Activated CD4-positive, alpha-beta T cell treated with anti-CD3 and anti-CD28 coated beads, Interleukin-2, amount 50 U/mL, for 16 hours (primary cell): ENCODE measurements around the gene TENT5A.
"Not testable (repeated sequence)": the region's sequence is repeated elsewhere in the genome, so short reads cannot be mapped to it uniquely, and the experiment has no call there.

Experiments
- DNase-seq: peaks from one replicate; pipeline ENCODE4 v3.0.0-alpha.2; 2020

Gene TENT5A

DNA sequence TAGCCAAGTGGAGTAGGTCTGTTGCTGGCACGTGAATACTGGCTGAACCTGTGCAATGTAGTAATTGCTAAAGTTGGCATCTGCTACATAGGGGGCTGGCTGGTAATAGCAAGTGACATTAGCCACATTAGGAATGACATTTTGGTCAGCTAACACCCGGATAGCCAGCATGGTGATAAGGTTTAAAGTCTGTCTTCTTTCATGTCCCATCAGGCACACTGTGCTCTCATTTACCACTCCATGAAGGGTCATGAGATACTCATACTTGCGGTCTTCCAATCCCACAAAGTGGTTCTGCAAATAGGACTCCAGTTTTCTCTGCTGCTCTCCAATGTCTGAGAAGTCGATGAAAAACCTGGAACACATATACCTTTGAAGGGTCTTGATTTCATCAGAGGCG is 2.8 kb downstream of the TENT5A start:
- DNase-seq: no peak

DNA sequence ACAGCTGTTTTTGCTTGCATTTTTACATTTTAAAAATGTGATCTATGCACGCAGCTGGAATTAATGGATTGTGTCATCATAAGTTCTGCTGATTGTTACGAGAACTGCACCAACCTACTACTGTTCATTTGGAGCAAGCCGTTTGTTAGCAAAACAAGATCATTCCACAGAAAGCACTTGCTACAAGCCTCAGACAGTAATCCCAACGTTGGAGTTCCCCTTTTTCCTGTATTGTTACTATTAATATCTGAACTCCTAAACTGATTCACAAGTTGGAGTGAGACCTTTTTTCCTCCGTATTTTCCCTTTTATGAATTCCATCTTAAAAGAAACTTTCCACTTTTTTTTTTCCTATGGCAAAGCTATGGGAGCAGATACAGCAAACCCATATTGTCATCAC is 3.5 kb downstream of the TENT5A start:
- DNase-seq: no peak

DNA sequence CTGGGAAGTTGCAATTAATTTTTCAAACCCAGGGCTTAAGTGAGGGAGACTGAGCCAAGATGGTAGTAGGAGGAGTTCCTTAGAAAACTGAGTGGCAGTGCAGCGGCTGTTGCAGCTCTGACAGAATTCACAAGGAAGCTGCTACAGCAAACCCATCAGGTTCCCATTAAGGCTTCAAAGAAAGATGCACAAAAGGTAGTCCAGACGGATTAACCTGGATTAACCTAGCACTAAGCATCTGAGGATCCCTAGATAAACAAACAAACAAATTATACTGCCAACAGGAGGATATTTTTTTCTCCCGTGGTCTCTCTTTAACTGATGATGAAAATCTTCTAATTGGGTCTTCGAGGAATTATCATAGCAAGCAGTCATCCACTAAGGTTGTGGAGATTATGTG is 5.2 kb downstream of the TENT5A start:
- no peak for DNase-seq

DNA sequence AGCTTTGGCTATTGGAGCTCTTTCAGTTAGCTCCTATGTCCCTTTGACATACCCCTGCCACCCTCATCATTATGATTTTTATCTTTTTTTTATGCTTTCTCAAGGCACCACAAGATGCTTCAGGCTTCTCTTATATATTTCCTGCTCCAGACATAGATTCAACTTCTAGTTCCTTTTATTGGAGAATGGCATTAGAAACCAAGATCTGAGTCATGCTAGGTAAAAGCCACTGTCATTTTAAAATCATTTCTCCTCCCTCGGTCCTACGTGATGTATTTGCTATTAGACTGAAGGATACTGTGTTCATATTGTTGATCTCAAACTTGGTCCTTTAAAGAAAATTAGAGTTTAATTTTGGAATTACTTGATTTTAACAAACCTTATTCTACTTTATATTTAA is 8.3 kb downstream of the TENT5A start:
- DNase-seq: no peak

DNA sequence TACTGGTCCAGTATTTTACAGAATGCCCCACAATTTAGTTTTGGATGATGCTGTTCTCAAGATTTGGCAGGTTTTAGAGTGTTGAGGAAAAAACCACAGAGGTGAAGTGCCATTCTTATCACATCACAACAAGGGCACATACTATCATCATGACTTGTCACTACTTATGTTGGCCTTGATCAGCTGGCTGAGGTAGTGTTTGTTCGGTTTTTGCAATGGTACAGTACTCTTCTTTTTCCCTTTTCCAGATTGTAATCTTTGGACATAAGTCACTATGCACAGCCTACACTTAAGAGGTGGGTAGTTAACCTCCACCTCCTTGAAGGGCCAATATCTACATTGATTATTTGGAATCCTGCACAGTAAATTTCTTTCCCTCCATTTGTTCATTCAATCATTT is 8.8 kb downstream of the TENT5A start:
- DNase-seq: no peak

DNA sequence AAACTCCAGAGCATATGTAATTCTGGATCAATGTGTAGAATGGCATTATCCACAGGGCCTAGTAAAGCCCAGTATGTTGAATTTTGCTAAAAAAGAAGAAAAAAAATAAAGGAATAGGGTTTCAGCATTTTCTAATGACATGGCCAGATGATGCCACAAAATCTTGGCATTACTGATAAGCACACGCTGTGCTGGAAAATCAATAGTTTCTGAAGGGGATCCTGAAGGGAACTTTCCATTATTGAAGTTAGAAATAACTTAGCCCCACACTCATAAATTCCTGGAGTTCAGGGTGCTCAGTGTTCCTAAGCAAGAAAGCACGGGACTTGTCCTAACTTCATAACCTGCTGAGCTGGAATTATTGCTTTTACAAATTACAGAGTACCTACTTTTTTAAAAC is 10.8 kb downstream of the TENT5A start:
- no peak for DNase-seq

DNA sequence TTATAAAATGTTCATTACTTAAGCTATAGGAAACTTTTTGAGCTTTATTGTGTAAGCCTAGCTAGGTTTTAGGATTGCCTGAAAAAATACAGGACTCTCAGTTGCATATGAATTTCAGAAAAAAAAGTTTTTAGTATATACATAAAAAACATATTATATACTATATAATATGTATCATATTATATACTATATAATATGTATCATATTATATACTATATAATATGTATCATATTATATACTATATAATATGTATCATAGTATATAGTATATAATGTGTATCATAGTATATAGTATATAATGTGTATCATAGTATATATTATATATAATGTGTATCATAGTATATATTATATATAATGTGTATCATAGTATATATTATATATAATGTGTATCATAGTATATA is 11.9 kb downstream of the TENT5A start:
- DNase-seq: not testable (repeated sequence)

DNA sequence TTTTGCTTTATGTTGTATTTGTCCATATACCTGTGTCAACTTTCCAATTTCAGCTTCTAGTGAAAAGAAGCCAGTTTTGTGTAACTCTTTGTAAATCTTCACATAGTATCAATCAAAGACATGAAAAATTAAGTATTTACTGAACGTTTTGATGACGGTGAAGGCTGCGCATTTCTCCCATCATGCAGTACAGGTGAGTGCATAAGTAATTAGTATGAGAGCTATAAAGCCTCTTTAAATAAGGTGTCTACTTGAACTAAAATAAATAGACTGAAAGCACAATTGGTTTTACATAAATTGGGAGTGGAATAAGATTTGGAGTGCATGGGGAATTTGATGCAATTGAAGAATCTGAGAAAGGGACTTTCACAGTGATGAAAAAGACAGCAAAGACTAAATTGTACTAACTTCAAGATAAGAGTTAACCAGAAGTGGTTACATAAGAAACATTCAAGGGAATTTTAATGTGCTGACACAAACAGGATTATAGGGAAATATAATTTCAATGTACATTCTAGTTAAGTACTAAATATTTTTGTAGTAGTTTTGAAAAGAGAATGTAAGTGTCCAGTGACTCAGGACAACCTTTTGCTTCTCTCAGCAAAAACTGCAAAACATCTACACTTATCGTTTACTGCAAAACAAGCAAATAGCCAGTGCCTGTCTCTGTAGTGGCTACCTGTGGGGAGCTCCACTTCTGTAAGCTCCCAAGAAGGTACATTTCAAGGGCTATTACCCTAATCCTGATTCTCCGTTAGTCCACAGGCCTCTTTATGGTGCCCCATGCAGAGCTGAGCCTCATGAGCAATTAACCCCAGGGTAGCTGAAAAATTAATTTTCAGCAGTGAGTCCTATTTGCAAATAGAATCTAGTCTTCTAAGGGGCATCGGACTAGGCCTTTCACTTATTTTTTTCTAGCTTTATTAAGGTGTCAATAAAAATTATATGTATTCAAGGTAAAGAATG is 13.0 kb downstream of the TENT5A start:
- DNase-seq: no peak

DNA sequence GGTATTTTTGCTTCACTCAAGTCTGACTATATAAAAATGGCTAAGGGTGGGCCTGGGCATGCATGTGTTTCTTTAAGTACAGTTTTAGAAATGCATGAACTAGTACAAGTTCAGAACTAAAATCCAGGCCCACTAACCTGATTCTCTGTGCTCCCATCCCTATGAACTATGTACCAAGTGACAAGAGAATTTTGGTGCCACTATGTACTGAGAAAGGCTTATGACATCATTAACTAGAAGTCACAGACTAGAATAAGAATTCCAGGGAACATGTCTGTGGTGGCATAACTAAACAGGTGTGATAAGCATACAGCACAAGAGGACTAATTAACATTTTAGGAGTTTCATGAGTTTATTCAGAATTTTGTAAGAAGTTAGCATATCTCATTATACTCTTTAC is 16.1 kb downstream of the TENT5A start:
- DNase-seq: no peak

DNA sequence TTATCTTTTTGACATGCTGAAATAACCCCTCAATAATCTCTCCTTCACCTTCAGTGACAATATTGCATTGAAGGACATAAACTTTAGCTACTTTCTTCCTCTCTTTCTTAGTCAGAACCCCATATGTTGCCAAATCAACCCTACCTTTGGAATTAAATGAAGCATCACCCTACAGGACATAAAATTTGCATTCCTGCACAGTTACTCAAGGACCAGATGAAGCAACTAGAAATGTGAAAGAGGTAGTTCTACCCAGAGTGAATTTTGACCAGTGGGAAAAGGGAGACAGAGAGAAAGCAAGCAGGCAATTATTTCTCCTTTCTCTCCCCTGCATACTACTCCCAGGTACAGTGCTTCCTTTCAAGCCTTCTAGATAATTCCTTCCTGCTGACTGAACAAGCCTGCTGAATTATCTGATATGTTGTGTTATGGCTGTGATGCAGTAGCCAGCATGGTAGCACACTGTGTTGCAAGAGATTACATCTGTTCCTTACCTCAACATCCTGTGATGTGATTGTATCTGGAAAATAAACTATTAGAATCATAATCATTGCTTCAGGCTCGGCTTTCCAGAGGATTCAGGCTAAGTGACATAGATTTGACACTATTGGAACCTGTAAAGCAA is 16.6 kb downstream of the TENT5A start:
- no peak for DNase-seq

DNA sequence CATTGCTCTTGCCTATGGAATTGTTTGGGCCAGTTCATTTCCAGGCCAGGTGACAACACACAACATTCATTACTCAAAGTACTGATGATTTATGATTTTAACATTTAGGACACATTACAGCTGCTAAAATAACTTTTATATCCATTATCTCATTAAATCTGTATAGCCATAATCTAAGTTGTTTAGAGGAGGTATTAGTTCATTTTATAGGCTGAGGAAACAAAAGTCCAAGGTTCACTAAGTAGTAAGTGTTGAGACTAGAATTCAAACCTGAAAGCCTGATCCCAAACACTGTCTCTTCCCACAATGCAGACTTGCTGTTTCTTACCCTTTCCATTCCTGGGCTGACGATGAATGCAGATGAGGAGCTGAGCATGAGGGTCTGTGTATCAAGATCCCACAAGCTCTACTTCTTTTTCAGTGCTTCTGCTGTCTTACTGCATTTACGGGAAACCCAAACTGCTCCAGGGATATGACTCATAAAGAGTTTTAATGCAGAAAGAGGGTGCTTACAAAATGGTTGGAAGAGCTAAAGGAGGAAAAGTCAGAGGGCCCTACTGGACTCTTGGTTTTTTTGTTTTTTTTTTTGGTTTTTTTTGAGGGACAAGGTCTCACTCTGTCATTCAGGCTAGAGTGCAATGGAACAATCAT is 17.9 kb downstream of the TENT5A start:
- DNase-seq: no peak

DNA sequence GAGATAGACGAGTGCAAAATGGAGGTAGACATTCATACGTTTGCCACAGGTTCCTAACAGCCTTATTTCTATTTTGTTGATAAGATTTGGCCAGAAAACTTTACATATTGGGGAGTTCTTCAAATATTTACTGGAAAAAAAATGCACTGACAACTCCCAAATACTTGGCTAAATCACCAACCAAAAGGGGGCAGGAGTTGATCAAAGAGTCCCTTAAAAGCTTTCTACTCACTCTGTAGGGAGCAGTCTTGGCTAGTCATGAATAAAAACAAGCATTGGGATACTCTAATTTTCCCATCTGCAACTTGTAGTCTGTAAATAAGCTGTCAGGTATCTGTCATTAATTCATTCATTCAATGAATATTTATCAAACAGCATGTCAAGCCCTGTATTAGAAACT is 18.4 kb downstream of the TENT5A start:
- no peak for DNase-seq

DNA sequence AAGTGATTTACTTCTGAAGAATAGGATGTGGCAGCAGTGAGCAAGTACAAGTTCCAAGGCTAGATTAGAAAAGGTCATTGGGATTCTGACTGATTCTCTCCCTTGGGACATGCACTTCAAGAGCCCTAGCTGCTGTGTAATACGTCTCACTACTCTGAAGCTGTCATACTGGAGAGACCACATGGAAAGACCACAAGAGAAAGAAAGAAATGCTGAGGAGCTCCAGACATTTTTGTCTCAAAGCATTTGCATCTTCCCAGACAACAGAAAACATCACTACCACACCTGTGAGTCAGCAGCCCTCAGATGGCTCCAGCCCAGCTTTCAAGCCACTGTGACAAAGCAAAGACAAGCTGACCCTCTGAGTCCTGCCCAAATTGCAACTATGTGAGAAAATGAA is 20.7 kb downstream of the TENT5A start:
- DNase-seq: no peak

DNA sequence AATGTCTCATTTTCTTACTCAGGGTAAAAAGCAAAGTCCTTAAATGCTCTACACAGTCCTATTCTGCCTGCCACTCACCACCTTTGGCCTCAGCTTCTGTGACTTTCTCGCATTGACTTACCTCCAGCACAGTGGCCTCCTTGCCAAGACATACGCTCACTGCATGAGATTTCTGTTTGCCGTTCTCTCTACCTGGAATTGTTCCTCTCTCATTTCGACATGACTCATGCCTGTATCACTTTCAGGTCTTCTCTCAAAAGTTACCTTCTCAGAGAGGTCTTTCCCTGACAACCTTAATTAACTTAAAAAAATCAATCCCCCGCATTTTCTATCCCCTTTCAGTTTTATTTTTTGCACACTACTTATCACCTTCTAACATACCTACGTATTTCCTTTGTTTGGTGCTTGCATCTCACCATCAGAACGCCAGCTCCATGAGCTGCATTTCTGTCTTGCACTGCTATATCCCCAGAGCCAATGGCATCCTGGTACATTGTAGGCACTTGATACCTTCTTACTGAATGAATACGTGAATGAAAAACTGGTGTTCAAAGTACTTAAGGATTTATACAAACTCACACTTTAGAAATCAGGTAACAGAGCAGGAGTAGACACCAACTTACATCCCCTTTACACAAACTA is 24.5 kb downstream of the TENT5A start:
- peak; percentile 27 for DNase-seq

DNA sequence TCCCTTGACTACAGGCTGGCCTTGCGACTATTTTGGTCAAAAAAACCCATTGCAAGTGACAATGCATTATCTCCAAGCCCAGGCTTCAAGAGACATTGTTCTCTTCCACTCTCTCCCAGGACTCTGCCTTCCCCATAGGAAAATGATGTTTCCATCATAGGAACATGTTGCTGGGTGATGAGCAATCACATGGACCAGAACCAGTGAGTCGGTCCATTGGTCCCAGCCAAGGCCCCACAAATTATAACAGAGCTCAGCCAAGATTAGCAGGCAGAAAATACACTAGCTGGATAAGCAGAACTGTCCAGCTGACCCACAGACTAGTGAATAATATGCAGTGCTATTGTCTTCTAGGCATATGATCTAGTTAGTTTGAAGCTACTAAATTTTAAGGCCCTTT is 27.4 kb downstream of the TENT5A start:
- no peak for DNase-seq

DNA sequence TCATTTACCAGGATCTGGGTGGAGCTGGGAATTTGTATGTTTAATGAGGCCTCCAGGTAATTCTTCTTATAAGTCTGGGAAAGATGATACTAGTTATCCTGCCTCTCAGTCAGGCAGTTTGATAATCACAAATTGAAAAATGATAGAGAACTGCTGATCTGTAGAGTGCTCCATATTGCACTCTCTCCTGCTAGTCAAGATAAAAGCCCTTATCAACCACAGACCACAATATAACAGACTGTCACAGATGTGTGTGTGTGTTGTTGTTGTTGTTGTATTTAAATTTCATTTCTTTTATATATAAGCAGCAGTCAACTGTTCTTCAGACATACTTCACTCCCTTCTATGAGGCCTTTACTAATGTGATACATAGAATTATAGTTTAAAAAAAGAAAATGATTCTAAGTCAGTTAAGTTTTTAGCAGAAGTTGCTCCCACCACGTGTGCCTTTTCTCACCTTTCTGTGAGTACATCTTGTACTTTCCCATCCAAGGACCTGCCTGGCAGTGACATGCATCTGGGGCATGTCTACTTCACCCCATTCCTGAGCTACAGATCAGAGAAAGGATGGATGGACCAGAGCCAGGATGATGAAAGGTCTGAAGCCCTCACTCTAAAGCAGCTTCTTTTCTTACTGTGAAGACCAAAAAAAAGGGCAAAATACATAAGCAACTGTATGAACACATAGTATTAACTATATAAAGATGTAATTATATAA is 29.8 kb downstream of the TENT5A start:
- DNase-seq: no peak

DNA sequence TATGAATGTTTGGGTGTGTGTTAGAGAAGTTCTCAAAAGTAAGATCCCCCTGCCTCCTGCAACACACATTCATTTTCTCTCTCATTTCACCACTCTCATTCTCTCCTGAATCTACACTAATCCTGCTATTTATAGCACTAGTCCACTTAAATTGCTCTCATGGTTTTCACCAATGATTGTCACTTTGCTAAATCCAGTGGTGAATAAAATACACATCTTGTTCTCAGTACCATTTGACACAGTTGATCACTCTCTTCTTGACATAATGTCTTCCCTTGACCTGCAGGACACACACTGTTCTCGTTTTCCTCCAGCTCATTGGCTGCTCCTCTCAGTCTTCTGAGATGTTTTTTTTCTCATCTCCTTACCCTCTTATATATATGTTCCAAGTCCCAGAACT is 32.1 kb downstream of the TENT5A start:
- no peak for DNase-seq

DNA sequence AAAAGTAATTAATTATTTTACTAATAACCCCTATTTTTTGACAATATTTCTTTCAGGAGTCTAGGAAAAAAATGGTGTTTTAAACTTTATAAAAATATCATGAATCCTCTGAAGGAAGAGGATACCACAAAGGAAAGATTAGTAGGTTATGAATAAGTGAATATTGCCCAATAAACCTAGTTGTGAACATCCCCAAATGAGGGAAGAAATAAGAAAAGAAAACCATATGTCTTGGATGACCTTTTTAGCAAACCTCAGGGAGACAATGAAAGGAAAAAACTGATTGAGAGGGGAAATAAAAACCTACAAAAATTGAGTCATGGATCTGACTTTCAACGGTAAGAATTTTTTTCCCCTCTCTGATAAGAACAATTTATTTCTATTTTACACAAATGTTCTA is 34.4 kb downstream of the TENT5A start:
- DNase-seq: no peak

DNA sequence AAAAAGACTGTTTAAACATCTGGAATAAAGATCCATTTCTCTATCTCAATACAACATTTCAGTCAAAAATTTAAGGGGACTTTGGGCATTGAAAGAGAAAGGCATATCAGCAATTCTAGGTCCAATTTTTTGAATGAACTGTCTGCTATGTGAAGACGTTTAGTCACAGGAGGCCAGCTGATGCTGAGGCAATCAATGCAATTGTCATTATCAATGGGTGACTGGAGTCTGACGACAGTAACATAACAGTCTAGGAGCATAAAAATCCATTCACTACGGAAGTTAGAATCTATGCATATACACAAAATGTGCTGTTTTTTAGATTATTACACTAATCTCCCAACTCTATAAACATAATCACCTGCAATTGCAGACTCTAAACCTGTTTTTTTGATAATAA is 37.8 kb downstream of the TENT5A start:
- DNase-seq: no peak

DNA sequence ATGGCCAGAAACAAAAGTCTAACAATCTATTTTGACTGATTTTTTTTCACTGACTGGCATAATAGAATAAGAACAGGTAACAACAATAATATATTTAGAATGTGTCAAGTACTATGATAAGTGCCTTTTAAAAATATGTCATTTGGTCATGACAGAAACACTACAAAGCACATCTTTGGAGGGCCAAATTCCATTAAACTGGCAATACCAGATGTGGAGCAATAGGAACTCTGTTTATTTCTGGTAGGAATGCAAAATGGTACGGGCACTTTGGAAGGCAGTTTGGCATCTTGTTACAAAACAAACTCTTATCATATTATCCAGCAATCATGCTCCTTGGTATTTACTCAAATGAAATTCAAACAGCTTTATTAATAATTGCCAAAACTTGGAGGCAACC is 39.3 kb downstream of the TENT5A start:
- DNase-seq: no peak

DNA sequence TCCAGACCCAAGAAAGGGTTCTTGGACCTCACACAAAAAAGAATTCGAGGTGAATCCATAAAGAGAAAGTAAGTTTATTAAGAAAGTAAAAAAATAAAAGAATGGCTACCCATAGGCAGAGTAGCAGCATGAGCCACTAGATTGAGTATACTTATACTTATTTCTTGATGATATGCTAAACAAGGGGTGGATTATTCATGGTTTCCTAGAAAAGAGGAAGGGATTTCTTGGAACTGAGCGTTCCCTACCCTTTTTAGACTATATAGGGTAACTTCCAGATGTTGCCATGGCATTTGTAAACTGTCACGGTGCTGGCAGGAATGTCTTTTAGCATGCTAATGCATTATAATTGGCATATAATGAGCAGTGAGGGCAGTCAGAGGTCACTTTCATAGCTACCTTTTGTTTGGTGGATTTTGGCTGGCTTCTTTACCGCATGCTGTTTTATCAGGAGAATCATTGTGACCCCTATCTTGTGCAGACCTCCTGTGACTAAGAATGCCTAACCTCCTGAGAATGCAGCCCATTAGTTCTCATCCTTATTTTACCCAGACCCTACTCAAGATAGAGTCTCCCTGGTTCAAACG is 44.3 kb downstream of the TENT5A start:
- DNase-seq: no peak

DNA sequence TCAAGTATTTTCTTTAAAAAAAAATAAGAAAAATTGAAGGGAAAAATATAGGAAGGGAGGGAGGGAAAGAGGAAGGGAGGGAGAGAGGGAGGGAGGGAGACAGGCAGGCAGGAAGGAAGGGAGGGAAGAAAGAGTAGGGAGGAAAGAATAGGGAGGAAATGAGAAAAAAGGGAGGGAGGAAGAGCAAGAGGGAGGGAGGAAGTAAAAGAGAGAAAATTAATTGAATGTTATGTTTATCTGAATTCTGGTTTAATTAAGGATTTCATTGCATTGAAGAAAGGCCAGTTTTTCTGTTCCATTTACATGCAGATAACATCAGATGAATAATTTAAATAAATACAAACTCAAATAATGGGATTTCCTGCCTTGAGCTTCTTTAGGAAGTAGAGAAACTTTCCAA is 47.8 kb downstream of the TENT5A start:
- DNase-seq: no peak
